Endothelial cell of umbilical vein (primary cell): ENCODE data around the gene CLCN2. TPM values are rescaled to one million over a fixed set of nuclear protein-coding genes. Genes with fewer than 3 reads are reported as not detected.
A peak's percentile ranks its signal among the peaks of the same experiment; 100 is the strongest.

Experiments used
- BruUV-seq: library from RNA; stranded (reverse); fragments of 400-500 nt; replicated peaks from 2 replicates; lab custom pipeline; 2021; lab: Mats Ljungman, UMichigan
- CTCF ChIA-PET: fragments of 300-600, 350-600 bp; sonication (Branson Sonifier 250); formaldehyde crosslinking; loops from one replicate; lab custom pipeline; 2021; ENCODE audit warnings: antibody characterized with exemption, inconsistent platforms; lab: Charles Lee
- POLR2A ChIA-PET: fragments of 300-600, 350-600 bp; sonication (Branson Sonifier 250); formaldehyde crosslinking; loops from one replicate; lab custom pipeline; 2021; ENCODE audit warnings: antibody characterized with exemption, inconsistent platforms; lab: Charles Lee
- DNase-seq: peaks from one replicate; pipeline ENCODE4 v3.0.0-alpha.2; 2011; ENCODE audit warnings: low read depth, low spot score
- FAIRE-seq: peaks from 2 replicates; lab custom pipeline; 2011; peaks lifted over from hg19 to GRCh38; lab: Jason Lieb, UNC
- H2AFZ ChIP-seq: 2 replicates; pipeline ENCODE4 v1.6.0; 2012; ENCODE audit warnings: low read depth, low read length, control low read depth, inconsistent platforms
- H3K27ac ChIP-seq: 2 replicates; pipeline ENCODE4 v1.5.1; 2011; ENCODE audit warnings: low read depth, mild to moderate bottlenecking, control low read depth, low read length, moderate library complexity; ENCODE audit not compliant: insufficient read depth
- H3K27me3 ChIP-seq, 2 experiments: 2 replicates each; pipeline versions ENCODE4 v1.6.0 to v1.6.1; 2011; ENCODE audit warnings: low read length in 2 of 2, mixed read lengths in 1 of 2; ENCODE audit not compliant: control insufficient read depth in 2 of 2, insufficient read depth in 2 of 2
- H3K36me3 ChIP-seq, 2 experiments: 2 replicates in 1 of 2; 3 replicates in 1 of 2; pipeline ENCODE4 v1.5.1; 2011; ENCODE audit warnings: low read length in 2 of 2, mild to moderate bottlenecking in 1 of 2, moderate library complexity in 1 of 2; ENCODE audit not compliant: control insufficient read depth in 2 of 2, insufficient read depth in 2 of 2; ENCODE audit errors: extremely low read depth in 1 of 2
- H3K4me1 ChIP-seq: 3 replicates; pipeline ENCODE4 v1.5.1; 2011; ENCODE audit warnings: mild to moderate bottlenecking, low read length; ENCODE audit not compliant: control insufficient read depth, insufficient read depth; ENCODE audit errors: extremely low read depth
- H3K4me2 ChIP-seq: 2 replicates; pipeline ENCODE4 v1.6.1; 2011; ENCODE audit warnings: low read length, control low read depth, mixed read lengths; ENCODE audit not compliant: insufficient read depth
- H3K4me3 ChIP-seq, 3 experiments: fragments of 200-600 bp in 1 of 3; sonication (generic), shearing (Covaris generic) in 1 of 3; replicated peaks in 1 of 3; 2 replicates each; pipeline ENCODE4 v1.5.1; 2011 to 2016; ENCODE audit warnings: control low read depth in 3 of 3, low read length in 3 of 3, mild to moderate bottlenecking in 2 of 3, inconsistent platforms in 1 of 3, low read depth in 1 of 3, moderate library complexity in 1 of 3; ENCODE audit not compliant: insufficient read depth in 1 of 3
- H3K79me2 ChIP-seq: 2 replicates; pipeline ENCODE4 v1.6.0; 2012; ENCODE audit warnings: low read length, inconsistent platforms; ENCODE audit not compliant: control insufficient read depth, insufficient read depth
- H3K9ac ChIP-seq: replicated peaks from 2 replicates; pipeline ENCODE3; 2011; ENCODE audit warnings: low read length, control low read depth; ENCODE audit not compliant: insufficient read depth; ENCODE audit errors: extremely low read depth
- H3K9me1 ChIP-seq: replicated peaks from 3 replicates; pipeline ENCODE4 v1.6.0; 2011; ENCODE audit warnings: mild to moderate bottlenecking, low read length; ENCODE audit not compliant: control insufficient read depth, insufficient read depth; ENCODE audit errors: extremely low read depth
- H3K9me3 ChIP-seq: replicated peaks from 2 replicates; pipeline ENCODE4 v1.5.1; 2012; ENCODE audit warnings: low read length, inconsistent platforms; ENCODE audit not compliant: control insufficient read depth, insufficient read depth
- H4K20me1 ChIP-seq: replicated peaks from 2 replicates; pipeline ENCODE3; 2011; ENCODE audit warnings: mild to moderate bottlenecking, low read length; ENCODE audit not compliant: control insufficient read depth, insufficient read depth; ENCODE audit errors: extremely low read depth
- EZH2 ChIP-seq: IDR thresholded peaks from 2 replicates; pipeline ENCODE4 v1.6.1; 2012; ENCODE audit warnings: borderline replicate concordance, low read depth, mild to moderate bottlenecking, moderate library complexity, low read length, inconsistent platforms; ENCODE audit not compliant: severe bottlenecking
- FOS ChIP-seq: IDR thresholded peaks from 2 replicates; pipeline ENCODE4 v1.6.1; 2011; ENCODE audit warnings: mild to moderate bottlenecking, low read length, moderate library complexity, borderline replicate concordance; ENCODE audit not compliant: insufficient read depth
- GATA2 ChIP-seq: IDR thresholded peaks from 2 replicates; pipeline ENCODE4 v1.7.0; 2011; ENCODE audit warnings: low read depth, mild to moderate bottlenecking, moderate library complexity, mixed read lengths, low read length; ENCODE audit not compliant: insufficient read length, insufficient read depth
- JUN ChIP-seq: IDR thresholded peaks from 2 replicates; pipeline ENCODE4 v1.6.1; 2011; ENCODE audit warnings: borderline replicate concordance, low read depth; ENCODE audit not compliant: insufficient read length, insufficient read depth
- MAX ChIP-seq: IDR thresholded peaks from 2 replicates; pipeline ENCODE4 v1.6.1; 2011; ENCODE audit not compliant: insufficient read depth, insufficient read length
- MYC ChIP-seq: IDR thresholded peaks from one replicate; pipeline ENCODE4 v1.6.1; 2011; ENCODE audit warnings: mild to moderate bottlenecking, low read depth, low read length
- POLR2A ChIP-seq: IDR thresholded peaks from 2 replicates; pipeline ENCODE4 v1.6.1; 2012; ENCODE audit warnings: low read depth, mild to moderate bottlenecking, control low read depth, low read length
- POLR2AphosphoS5 ChIP-seq: IDR thresholded peaks from 2 replicates; pipeline ENCODE4 v1.6.1; 2012; ENCODE audit warnings: low read depth, mild to moderate bottlenecking, control low read depth, low read length, moderate library complexity; ENCODE audit not compliant: insufficient read depth
- dilution Hi-C: fragments of 300-500 bp; cut with MboI; formaldehyde crosslinking; loops from one replicate; pipeline ENCODE4 v1.15.0; 2019; ENCODE audit warnings: low sequenced_read_pairs; ENCODE audit not compliant: extremely low pct_ligation_motif_present
- intact Hi-C: fragments of 100-400 bp; cut with micrococcal nuclease; formaldehyde crosslinking; loops from one replicate; pipeline ENCODE4 v1.10.0; 2022
- polyA plus RNA-seq, 4 experiments: library from polyadenylated mRNA; depleted of rRNA in 3 of 4; stranded (reverse) in 3 of 4; unstranded in 1 of 4; fragments of >200 nt; gene quantifications; 2 replicates each; pipeline versions ENCODE4 v1.2.1 to v1.2.3, GENCODE V29; 2011 to 2012; ENCODE audit warnings: missing spikeins in 1 of 4
- total RNA-seq: library from RNA; stranded (reverse); gene quantifications from 2 replicates; pipeline ENCODE4 v1.2.3, GENCODE V29; 2021
- TF ChIP-seq, protein P1 (sequence below), 2 donors: IDR thresholded peaks; 1 replicate in 1 of 2; 2 replicates in 1 of 2; pipeline ENCODE4 v1.5.1; 2011; ENCODE audit warnings: low read length in 2 of 2, mild to moderate bottlenecking in 2 of 2, moderate library complexity in 2 of 2, control low read depth in 1 of 2, inconsistent platforms in 1 of 2, low read depth in 1 of 2; ENCODE audit not compliant: insufficient read depth in 1 of 2; ENCODE audit errors: extremely low read depth in 1 of 2

CLCN2 gene
- total and polyA plus RNA-seq, 2 donors (not counting 3 experiments of a cell fraction or from before 2014, with no cell fraction given) = 3.5 to 6.5 TPM

- FAIRE-seq (peak; percentile 89), DNase-seq (peak; percentile 87)
- Histone ChIP-seq H3K9me1 (no peaks in the 10 kb centered on the region), H3K4me2 (peak overlapping the region; percentile 38), H3K4me1 (peaks cover 42% of the 10 kb centered on the region), H3K9me3 (no peaks in the 10 kb centered on the region), H3K27ac (peak overlapping the region; percentile 42), H3K4me3 (no peak overlapping the region), H2AFZ (no peak overlapping the region), H4K20me1 (no peaks in the 10 kb centered on the region), H3K36me3 (peaks cover 4 to 11% of the 10 kb centered on the region in 2 experiments), H3K27me3 (no peaks in the 10 kb centered on the region), H3K79me2 (peaks cover 16% of the 10 kb centered on the region), H3K9ac (no peak overlapping the region)
- POLR2A ChIA-PET = interaction anchor here (0.6 kb wide), 1 partner anchor 87 kb away, joined by 3 read pairs; no protein-coding TSS in a partner anchor
- dilution Hi-C loops = no loop called here
- intact Hi-C loops = no loop called here
- no TSS peak for BruUV-seq
- CTCF ChIA-PET = interaction anchor here (0.8 to 10.1 kb wide), 13 partner anchors 14 to 465 kb away, joined by 3 to 201 read pairs (median 4); no protein-coding TSS in a partner anchor
- no peak for TF ChIP-seq GATA2
- no peak for TF ChIP-seq MAX
- no peak for TF ChIP-seq POLR2A
- peak; percentile 85 for TF ChIP-seq FOS
- no peak for TF ChIP-seq POLR2AphosphoS5
- TF ChIP-seq EZH2 = no peak
- no peak for TF ChIP-seq MYC
- peak; percentile 56 for TF ChIP-seq JUN
- TF ChIP-seq, protein P1, sequence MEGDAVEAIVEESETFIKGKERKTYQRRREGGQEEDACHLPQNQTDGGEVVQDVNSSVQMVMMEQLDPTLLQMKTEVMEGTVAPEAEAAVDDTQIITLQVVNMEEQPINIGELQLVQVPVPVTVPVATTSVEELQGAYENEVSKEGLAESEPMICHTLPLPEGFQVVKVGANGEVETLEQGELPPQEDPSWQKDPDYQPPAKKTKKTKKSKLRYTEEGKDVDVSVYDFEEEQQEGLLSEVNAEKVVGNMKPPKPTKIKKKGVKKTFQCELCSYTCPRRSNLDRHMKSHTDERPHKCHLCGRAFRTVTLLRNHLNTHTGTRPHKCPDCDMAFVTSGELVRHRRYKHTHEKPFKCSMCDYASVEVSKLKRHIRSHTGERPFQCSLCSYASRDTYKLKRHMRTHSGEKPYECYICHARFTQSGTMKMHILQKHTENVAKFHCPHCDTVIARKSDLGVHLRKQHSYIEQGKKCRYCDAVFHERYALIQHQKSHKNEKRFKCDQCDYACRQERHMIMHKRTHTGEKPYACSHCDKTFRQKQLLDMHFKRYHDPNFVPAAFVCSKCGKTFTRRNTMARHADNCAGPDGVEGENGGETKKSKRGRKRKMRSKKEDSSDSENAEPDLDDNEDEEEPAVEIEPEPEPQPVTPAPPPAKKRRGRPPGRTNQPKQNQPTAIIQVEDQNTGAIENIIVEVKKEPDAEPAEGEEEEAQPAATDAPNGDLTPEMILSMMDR (IDR thresholded peaks at IDR 0.05; ENCODE audit: extremely low read depth in 1 of 2, insufficient read depth in 1 of 2, low read depth in 1 of 2, low read length in 2 of 2) = no peak
These were observed 7.3 kb upstream of the CLCN2 start for GRCh38 chr3:184368586-184369183.
